Activated CD8-positive, alpha-beta memory T cell treated with anti-CD3 and anti-CD28 coated beads, Interleukin-2, amount 50 U/mL, for 48 hours (primary cell): ENCODE results near the gene MBNL3.

Experiments used
- DNase-seq: peaks from one replicate; pipeline ENCODE4 v3.0.0-alpha.2; 2020

The MBNL3 gene

GRCh38 chrX:132413459-132413858 lies 75.4 kb downstream of the MBNL3 start:
- no peak for DNase-seq

GRCh38 chrX:132412208-132412607 lies 76.6 kb downstream of the MBNL3 start:
- no peak for DNase-seq

GRCh38 chrX:132411310-132411977 lies 77.4 kb downstream of the MBNL3 start:
- no peak for DNase-seq

- no peak for DNase-seq
These were observed 78.9 kb downstream of the MBNL3 start for GRCh38 chrX:132409780-132410556.

GRCh38 chrX:132407691-132408090 lies 81.1 kb downstream of the MBNL3 start:
- no peak for DNase-seq

GRCh38 chrX:132406106-132406505 lies 82.7 kb downstream of the MBNL3 start:
- DNase-seq: no peak

GRCh38 chrX:132404266-132404665 lies 84.6 kb downstream of the MBNL3 start:
- no peak for DNase-seq

- DNase-seq: no peak
These were observed 86.9 kb downstream of the MBNL3 start for GRCh38 chrX:132401935-132402334.

- DNase-seq: no peak
These were observed 88.1 kb downstream of the MBNL3 start for GRCh38 chrX:132400706-132401105.

GRCh38 chrX:132395645-132396044 lies 93.2 kb downstream of the MBNL3 start:
- DNase-seq: no peak

GRCh38 chrX:132395026-132395425 lies 93.8 kb downstream of the MBNL3 start:
- no peak for DNase-seq

- DNase-seq: no peak
These were observed 94.2 kb downstream of the MBNL3 start for GRCh38 chrX:132394591-132394990.

GRCh38 chrX:132393992-132394391 lies 94.8 kb downstream of the MBNL3 start:
- DNase-seq: no peak

GRCh38 chrX:132393485-132393884 lies 95.4 kb downstream of the MBNL3 start:
- DNase-seq: no peak

GRCh38 chrX:132393085-132393484 lies 95.8 kb downstream of the MBNL3 start:
- DNase-seq: no peak

- no peak for DNase-seq
These were observed 98.0 kb downstream of the MBNL3 start for GRCh38 chrX:132390792-132391191.

GRCh38 chrX:132389480-132389879 lies 99.4 kb downstream of the MBNL3 start:
- no peak for DNase-seq

GRCh38 chrX:132388371-132388770 lies 100.5 kb downstream of the MBNL3 start:
- DNase-seq: no peak

- DNase-seq: no peak
These were observed 104.5 kb downstream of the MBNL3 start for GRCh38 chrX:132384301-132384700.

- no peak for DNase-seq
These were observed 106.8 kb downstream of the MBNL3 start for GRCh38 chrX:132382068-132382467.

- DNase-seq: no peak
These were observed 110.6 kb downstream of the MBNL3 start for GRCh38 chrX:132378281-132378680.

- DNase-seq: no peak
These were observed 112.9 kb downstream of the MBNL3 start for GRCh38 chrX:132375941-132376340.

- no peak for DNase-seq
These were observed 115.2 kb downstream of the MBNL3 start for GRCh38 chrX:132373610-132374009.

GRCh38 chrX:132369617-132370326 lies 119.1 kb downstream of the MBNL3 start:
- DNase-seq: no peak
